AG04450 (cell line): Measurements from ENCODE around the gene RACGAP1. TPM values are rescaled to one million over a fixed set of nuclear protein-coding genes. Genes with fewer than 3 reads are reported as not detected.
A peak's percentile ranks its signal among the peaks of the same experiment; 100 is the strongest.

Experiments
- CTCF ChIA-PET: fragments of 300-600, 350-600 bp; formaldehyde crosslinking; extraction: SDS; loops from one replicate; lab custom pipeline; 2022; ENCODE audit warnings: antibody characterized with exemption, inconsistent platforms; lab: Charles Lee
- POLR2A ChIA-PET: fragments of 350-600 bp; formaldehyde crosslinking; extraction: SDS; loops from one replicate; lab custom pipeline; 2021; ENCODE audit warnings: antibody characterized with exemption, inconsistent platforms; lab: Yijun Ruan, JAX
- DNase-seq: peaks from one replicate; pipeline ENCODE4 v3.0.0-alpha.2; 2011; ENCODE audit warnings: low read depth, low spot score
- H3K27ac ChIP-seq: one replicate; pipeline ENCODE4 v1.5.1; 2012; ENCODE audit warnings: low read depth, low read length, control low read depth
- H3K27me3 ChIP-seq: one replicate; pipeline ENCODE4 v1.6.0; 2012; ENCODE audit warnings: low read length; ENCODE audit not compliant: control insufficient read depth, insufficient read depth
- H3K4me3 ChIP-seq: 2 replicates; pipeline ENCODE4 v1.5.1; 2011; ENCODE audit warnings: mild to moderate bottlenecking, low read depth, low read length, control low read depth
- H3K9me3 ChIP-seq: 2 replicates; pipeline ENCODE4 v1.5.1; 2012; ENCODE audit warnings: low read length; ENCODE audit not compliant: control insufficient read depth, insufficient read depth
- CTCF ChIP-seq: IDR thresholded peaks from 2 replicates; pipeline ENCODE4 v1.5.1; 2011; ENCODE audit warnings: low read depth, low read length, control low read depth, inconsistent platforms
- polyA plus RNA-seq: library from polyadenylated mRNA; depleted of rRNA; stranded (reverse); fragments of >200 nt; gene quantifications from 2 replicates; pipeline ENCODE4 v1.2.3, GENCODE V29; 2011

Gene RACGAP1
- polyA plus RNA-seq, 1 experiment, result 26.2 TPM

GRCh38 chr12:50052964-50053363, 27.7 kb upstream of the RACGAP1 start:
- peaks cover 38% of the 10 kb centered on the region for H3K27me3 ChIP-seq
- no peak overlapping the region for H3K4me3 ChIP-seq
- H3K27ac ChIP-seq, result no peak overlapping the region
- ChIA-PET POLR2A (no interaction called here), CTCF (interaction anchor here (0.5 to 4.3 kb wide), 4 partner anchors 14 to 185 kb away, joined by 3 to 32 read pairs (median 4); partner anchors contain the start of gene SMARCD1)
- no peaks in the 10 kb centered on the region; the same call in 1 of the 2 replicates for H3K9me3 ChIP-seq
- DNase-seq, result no peak
- TF ChIP-seq CTCF, result no peak

GRCh38 chr12:50052544-50052943, 27.2 kb upstream of the RACGAP1 start:
- Histone ChIP-seq H3K27ac (no peak overlapping the region), H3K4me3 (no peak overlapping the region), H3K9me3 (no peaks in the 10 kb centered on the region; the same call in 1 of the 2 replicates), H3K27me3 (peaks cover 41% of the 10 kb centered on the region)
- DNase-seq, result no peak
- CTCF ChIA-PET, result no interaction called here
- no peak for TF ChIP-seq CTCF
- POLR2A ChIA-PET, result no interaction called here

- POLR2A ChIA-PET, result interaction anchor here (0.6 to 0.7 kb wide), 3 partner anchors 67 to 624 kb away, joined by 3 to 4 read pairs (median 3); partner anchors contain the start of gene NCKAP5L
- no peak for DNase-seq
- TF ChIP-seq CTCF, result no peak
Measured at GRCh38 chr12:50051101-50051806, 26.0 kb upstream of the RACGAP1 start.

GRCh38 chr12:50050410-50051098, 25.3 kb upstream of the RACGAP1 start:
- TF ChIP-seq CTCF, result no peak

More at GRCh38 chr12:50051101-50051806, 26.0 kb upstream of the RACGAP1 start:
- Histone ChIP-seq H3K27me3 (peaks cover 41% of the 10 kb centered on the region), H3K9me3 (no peaks in the 10 kb centered on the region; the same call in 1 of the 2 replicates), H3K4me3 (no peak overlapping the region), H3K27ac (no peak overlapping the region)
- CTCF ChIA-PET, result interaction anchor here (1.6 to 5.9 kb wide), 4 partner anchors 12 to 84 kb away, joined by 5 to 37 read pairs (median 13); no protein-coding TSS in a partner anchor

More at GRCh38 chr12:50050410-50051098, 25.3 kb upstream of the RACGAP1 start:
- ChIA-PET POLR2A (interaction anchor here (0.6 to 0.7 kb wide), 3 partner anchors 66 to 624 kb away, joined by 3 to 4 read pairs (median 3); partner anchors contain the start of gene NCKAP5L), CTCF (interaction anchor here (0.6 to 5.9 kb wide), 8 partner anchors 11 to 328 kb away, joined by 3 to 37 read pairs (median 5); no protein-coding TSS in a partner anchor)
- Histone ChIP-seq H3K27me3 (peaks cover 38% of the 10 kb centered on the region), H3K4me3 (peak overlapping the region; percentile 36), H3K27ac (no peak overlapping the region), H3K9me3 (no peaks in the 10 kb centered on the region; the same call in 1 of the 2 replicates)
- DNase-seq, result no peak
